ENCODE measurements around the gene MCF2L.

MCF2L gene

GRCh38 chr13:113138792-113139551 lies 170.0 kb downstream of the MCF2L start:
- no peak for DNase-seq

GRCh38 chr13:113139577-113139976 lies 170.6 kb downstream of the MCF2L start:
- no peak for DNase-seq

DNA sequence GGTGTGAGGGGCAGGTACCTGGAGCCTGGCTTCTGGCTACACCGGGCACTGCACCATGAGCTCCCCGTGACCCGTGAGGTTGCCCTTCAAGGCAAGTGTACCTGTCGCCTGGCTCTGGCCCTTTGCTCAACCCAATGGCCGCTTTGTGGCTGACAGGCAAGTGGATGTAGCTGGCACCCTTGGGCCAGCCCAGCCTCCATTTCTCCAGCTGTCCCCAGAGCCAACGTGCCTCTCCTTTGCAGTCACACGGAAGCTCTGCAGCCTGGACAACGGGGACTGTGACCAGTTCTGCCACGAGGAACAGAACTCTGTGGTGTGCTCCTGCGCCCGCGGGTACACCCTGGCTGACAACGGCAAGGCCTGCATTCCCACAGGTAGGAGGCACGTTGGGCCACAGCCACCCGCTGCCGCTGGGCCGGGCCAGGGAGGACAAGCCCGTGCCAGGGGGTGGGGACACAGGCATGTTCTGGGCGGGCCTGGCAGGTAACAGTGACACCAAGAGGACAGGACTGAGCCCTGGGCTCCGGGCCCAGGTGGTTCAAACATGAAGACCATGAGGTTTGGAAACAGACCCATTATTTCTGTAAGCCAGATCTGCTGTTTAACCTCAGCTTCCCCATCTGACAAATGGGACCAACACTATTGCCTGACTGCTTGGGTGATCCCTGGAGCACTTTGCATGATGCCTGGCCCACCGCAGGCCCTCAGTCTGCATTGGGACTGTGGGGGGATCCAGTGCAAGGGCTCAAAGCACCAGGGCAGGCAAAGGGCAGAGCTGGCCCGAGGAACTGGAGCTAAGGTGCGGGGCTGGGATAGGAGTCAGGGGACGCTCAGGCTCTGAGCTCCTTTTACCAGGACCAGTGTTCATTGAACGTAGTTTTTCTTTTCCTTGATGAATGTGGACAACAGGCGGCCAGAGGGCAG lies 171.9 kb downstream of the MCF2L start:
- DNase-seq: no peak

GRCh38 chr13:113141601-113141970 lies 172.6 kb downstream of the MCF2L start:
- no peak for DNase-seq

DNA sequence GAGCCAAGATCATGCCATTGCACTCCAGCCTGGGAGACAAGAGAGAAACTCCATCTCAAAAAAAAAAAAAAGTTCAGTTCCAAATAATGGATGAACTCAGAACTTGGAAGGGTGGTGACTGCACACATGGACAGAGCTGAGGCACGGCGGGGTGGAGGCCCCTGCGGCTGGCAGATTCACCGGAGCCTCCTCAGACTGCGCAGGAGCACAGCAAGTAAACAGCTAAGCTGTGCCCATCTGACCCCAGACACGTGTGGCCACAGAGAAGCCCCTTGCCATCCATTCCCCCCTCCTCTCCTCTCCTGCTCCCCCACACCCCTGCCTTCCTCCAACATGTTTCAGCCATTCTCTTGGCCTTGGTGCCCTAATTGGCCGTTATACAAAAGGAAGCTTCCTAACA lies 173.9 kb downstream of the MCF2L start:
- DNase-seq: no peak

DNA sequence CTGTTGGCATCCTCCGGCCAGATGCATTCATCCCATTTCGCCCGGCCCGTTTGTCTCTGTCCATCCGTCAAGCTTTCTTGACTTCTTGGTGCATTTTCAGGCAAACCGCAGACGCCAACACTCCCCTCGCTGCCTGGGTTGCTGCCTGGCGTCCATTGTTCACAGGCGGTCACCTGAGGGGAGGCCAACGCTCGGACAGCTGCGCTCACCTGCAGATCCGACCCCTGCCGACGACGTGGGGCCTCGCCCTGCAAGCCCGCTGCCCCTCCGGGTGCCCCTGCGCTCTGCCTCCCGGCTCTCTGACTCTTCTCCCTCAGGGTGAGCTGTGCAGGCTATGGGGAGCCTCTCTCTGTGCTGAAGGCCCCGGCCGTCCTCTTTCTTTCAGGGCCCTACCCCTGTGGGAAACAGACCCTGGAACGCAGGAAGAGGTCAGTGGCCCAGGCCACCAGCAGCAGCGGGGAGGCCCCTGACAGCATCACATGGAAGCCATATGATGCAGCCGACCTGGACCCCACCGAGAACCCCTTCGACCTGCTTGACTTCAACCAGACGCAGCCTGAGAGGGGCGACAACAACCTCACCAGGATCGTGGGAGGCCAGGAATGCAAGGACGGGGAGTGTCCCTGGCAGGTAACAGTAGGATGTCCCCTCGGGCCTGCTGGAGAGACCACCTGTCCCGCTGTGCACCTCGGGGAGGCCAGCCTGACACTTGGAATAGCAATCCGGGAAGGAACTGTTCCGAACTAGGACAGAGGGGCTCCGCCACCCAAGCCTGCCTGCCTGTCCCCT lies 174.6 kb downstream of the MCF2L start:
- DNase-seq: no peak

GRCh38 chr13:113144255-113144629 lies 175.2 kb downstream of the MCF2L start:
- no peak for DNase-seq

DNA sequence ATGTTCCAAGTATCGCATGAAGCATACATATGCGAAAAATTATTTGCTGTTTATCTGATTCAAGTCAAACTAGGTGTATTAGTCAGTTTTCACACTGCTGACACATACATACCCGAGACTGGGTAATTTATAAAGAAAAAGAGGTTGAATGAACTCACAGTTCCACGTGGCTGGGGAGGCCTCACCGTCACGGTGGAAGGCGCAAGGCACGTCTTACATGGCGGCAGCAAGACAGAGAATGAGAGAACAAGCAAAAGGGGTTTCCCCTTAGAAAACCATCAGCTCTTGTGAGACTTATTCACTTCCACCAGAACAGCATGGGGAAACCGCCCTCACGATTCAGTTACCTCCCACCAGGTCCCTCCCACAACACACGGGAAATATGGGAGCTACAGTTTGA lies 176.5 kb downstream of the MCF2L start:
- DNase-seq: no peak

DNA sequence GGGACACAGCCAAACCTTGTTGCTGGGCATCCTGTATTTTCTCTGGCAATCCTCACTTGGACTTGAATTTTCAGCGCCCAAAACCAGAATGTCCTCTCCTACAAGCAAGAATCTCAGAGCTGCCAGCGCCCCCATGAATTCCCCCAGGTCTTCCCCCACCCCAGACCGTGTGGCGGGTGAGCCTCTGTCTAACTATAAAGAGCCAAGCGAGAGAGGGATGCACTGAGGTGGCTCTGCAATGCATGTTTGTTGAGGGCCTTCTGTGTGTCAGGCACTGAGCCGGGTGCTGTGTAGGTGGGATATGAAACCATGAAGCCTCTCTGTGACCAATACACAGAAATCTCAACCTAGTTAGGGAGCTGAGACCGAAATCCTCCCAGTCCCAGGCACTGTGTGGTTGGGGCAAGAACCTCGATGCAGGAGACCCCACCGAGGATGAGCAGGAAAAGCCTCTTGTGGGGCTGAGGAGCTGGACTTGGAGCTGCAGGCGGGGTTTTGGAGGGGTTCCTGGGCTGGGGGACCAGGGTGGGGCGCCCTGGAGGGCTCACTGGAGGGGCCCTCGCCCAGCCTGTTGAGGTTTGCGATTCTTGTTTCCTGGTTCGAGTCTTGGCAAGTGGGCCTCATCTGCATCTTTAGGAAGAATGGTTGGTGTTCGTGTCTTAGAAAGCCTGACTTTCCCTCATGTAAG lies 177.0 kb downstream of the MCF2L start:
- DNase-seq: no peak

GRCh38 chr13:113146750-113147149 lies 177.7 kb downstream of the MCF2L start:
- no peak for DNase-seq

DNA sequence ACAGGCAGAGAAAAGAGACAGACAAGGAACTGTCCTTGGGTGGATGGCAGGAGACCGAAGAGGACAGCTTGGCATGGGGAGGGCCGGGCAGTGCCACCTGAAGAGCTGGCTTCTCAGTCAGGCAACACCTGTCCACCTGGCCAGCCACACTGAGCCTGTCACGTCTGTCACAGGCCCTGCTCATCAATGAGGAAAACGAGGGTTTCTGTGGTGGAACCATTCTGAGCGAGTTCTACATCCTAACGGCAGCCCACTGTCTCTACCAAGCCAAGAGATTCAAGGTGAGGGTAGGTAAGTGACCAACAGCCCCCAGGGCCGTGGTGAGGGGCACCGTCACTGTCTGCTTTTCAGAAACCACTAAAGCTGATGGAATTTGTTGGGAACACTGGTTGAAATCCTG lies 178.2 kb downstream of the MCF2L start:
- no peak for DNase-seq

DNA sequence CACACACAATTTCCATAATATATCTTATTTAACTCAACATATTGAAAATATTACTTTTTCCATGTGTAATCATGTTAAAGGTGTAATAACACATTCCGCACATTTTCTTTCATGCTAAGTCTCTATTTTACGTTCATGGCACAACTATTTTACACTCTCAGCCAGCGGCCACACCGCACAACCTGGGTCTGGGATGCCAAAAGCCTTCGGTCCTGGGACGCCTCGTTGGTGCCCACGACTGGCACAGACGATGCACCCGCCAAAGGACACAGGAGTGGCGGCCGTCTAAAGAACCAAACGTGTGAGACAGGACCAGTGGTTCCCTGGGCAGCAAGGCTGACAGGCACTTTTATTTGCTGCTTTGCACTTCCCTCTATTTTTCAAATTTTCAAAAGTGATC lies 179.4 kb downstream of the MCF2L start:
- DNase-seq: no peak

DNA sequence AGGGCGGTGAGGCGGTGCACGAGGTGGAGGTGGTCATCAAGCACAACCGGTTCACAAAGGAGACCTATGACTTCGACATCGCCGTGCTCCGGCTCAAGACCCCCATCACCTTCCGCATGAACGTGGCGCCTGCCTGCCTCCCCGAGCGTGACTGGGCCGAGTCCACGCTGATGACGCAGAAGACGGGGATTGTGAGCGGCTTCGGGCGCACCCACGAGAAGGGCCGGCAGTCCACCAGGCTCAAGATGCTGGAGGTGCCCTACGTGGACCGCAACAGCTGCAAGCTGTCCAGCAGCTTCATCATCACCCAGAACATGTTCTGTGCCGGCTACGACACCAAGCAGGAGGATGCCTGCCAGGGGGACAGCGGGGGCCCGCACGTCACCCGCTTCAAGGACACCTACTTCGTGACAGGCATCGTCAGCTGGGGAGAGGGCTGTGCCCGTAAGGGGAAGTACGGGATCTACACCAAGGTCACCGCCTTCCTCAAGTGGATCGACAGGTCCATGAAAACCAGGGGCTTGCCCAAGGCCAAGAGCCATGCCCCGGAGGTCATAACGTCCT lies 180.0 kb downstream of the MCF2L start:
- DNase-seq: no peak
